GM19372 (cell line): Measurements from ENCODE around the gene ESPNL.
A peak's percentile ranks its signal among the peaks of the same experiment; 100 is the strongest.

ENCODE experiments used
- ATAC-seq: cut with Tn5 transposase; IDR thresholded peaks from one replicate; pipeline ENCODE4 v1.9.1; 2021; ENCODE audit warnings: mild to moderate bottlenecking, low read depth, moderate library complexity; ENCODE audit not compliant: unreplicated experiment

Gene ESPNL

DNA sequence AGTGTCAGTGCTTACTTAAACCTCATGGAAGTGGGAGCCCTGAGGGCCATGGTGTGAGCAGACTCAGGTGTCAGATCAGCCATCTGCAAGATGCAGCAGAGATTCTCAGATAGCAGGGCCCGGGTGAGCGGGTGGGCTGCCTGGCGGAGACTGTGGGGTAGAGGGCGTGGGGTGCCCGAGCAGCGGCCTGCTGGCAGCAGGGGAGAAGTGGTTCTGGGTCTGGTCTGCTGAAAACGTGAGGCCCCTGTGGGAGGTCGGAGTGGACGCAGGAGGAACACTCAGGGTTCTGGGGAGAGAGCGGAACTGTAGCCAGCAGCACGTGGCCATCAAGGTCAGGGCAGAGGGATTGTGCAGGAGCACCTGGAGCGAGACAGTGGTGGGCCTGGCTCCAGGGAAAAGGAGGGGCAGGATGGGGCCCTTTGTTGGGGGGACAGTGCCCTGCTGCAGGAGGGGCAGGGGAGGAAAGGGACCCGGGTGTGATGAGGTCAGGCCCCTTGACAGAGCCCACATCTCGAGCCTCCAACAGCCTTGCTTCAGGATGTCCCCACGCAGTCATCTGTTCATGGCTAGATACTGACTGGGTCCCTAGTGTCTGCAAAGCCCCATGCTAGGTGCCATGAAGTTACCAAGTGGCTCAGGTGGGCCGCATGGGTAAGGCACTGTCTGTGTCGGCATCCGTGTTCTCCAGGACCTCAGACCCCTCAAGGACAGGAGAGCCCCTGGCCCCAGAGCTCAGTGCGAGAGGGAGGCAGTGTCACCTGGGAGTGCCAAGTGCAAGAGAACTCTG lies 2.7 kb upstream of the ESPNL start:
- ATAC-seq: no peak

GRCh38 chr2:238097988-238098871 lies 1.9 kb upstream of the ESPNL start:
- peak; percentile 66 for ATAC-seq

DNA sequence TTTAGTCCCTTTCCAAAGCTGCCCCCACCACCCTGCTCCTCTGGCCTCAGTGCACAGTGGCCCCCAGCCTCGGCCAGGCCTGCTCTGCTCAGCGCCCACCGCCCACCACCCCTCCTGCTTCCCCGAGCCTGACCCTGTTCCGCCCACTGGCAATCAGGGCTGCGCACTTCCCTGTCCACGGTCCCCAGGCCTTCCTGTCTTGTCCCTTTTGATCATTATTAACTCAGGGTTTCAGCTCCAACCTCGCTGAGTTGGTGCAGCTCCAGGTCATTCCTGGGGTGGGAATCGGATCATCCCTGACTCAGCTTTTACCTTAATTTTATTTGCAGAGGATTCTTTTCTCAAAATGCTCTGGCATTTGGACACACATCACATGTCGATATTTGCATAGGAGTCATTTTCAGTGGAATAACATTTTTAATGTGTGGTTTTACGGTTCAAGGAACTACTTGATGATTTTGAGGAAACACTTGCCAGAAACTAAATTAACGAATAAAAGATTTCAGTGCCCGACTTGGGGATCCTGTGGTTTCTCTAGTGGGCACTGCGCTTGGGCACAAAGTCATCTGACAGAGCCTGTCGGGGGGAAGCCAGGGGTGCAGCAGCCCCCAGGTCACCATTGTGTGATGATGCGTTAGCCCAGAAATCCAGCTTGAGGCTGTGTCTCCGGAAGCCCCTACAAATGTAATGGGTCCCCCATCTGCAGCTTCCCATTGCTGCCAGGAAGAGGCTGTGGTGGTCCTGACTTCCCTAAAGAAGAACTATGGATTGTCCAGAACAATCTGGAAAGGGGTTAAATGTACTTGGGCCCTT lies 1.0 kb upstream of the ESPNL start:
- ATAC-seq: peak; percentile 21

DNA sequence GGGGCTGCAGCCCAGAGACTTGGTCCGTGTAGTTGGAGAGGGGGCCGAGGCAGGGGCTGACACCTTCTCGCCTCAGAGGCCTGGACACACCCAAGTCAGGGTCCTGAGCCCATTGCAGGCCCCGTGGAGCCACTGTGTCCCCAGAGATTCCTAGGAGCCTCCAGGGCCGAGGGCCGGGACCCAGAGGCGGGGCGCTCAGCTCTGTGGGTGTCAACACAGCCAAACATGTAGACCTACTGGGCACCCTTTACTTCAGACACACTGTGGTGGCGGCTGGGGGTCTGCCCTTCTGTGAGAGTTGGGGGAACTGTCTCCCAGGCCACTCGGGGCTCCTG lies 459 bp upstream of the ESPNL start:
- no peak for ATAC-seq

DNA sequence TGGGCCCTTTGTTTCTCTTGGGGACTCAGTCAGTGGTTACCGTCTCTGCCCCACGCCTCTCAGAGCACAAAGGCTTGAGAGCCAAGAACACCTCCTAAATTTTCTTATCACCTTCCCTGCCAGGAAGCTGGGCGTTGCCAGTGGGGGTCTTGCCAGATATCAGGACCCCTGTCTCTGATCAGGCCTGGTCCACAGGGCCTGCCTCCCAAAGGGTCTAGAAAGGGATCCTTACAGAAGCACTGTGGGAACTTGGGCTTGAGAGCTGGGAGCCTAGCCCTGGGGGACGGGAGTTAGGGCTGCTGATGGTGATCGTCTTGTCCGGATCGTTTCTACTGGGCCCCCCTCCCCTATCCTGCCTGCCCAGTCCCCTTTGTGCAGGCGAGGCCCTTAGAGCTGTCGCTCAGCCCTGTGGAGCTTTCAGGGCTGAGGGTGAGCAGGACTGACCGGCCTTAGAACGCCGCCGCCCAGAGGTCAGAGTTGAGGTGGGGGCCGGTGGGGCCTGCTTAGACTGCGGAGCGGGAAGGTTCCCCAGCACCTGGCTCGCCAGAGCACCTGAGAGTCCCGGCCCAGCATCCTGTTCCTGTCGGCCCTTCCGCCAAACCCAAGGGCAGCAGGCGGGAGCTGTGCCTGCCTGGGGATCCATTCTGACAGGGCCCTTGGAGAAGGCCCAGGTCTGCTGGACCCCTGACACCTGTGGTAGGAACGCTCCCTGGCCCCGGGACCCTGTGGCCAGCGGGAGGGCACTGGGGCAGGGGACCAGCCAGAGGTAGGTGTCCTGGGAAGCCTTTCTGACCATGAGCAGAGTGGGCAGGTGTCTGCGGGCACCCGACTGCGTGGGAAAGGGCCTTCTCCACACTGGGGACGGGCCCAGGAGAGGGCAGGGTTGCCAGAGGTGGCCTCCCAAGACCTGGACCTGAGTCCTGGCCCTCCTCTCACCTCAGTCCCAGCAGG lies 956 bp downstream of the ESPNL start:
- ATAC-seq: no peak

GRCh38 chr2:238101891-238102841 lies 2.0 kb downstream of the ESPNL start:
- ATAC-seq: no peak

- ATAC-seq: no peak
These were observed 2.7 kb downstream of the ESPNL start for GRCh38 chr2:238102865-238103264.

DNA sequence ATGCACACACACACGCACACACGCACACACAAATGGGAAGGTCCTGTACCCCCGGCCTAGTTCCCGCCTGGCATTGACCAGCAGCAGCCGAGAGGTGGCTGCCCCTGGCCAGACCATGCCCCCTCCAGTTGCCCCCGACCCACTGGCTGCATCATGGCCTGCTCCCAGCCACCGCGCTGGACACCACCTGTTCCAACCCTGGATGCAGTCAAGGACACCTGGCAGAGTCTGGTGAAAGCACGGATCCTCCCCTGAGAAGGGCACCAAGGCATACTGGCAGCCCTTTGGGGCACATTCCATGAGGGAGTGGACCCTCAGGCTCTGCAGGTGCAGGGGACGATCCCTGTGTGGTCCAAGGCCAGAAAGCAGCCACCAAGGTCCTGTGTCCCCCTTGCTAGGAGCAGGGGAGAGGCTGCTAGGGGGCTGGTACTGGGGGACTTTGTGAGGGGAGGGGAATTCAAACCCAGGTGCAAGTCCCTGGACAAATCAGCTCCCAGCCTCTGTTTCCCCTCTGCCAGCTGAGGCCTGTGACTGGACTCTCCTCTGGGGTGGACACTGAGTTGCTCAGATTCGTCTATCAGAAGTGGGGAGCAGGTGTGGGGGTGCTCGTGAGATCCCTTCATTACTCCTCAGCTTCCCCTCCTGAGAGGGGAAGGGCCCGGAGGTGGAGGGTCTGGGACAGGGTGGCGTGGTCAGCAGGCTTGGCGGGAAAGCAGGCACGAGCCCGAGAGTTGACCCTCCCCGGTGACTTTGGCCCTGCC lies 3.5 kb downstream of the ESPNL start:
- ATAC-seq: no peak

GRCh38 chr2:238104226-238104690 lies 4.1 kb downstream of the ESPNL start:
- ATAC-seq: no peak

GRCh38 chr2:238104691-238105371 lies 4.7 kb downstream of the ESPNL start:
- ATAC-seq: no peak

DNA sequence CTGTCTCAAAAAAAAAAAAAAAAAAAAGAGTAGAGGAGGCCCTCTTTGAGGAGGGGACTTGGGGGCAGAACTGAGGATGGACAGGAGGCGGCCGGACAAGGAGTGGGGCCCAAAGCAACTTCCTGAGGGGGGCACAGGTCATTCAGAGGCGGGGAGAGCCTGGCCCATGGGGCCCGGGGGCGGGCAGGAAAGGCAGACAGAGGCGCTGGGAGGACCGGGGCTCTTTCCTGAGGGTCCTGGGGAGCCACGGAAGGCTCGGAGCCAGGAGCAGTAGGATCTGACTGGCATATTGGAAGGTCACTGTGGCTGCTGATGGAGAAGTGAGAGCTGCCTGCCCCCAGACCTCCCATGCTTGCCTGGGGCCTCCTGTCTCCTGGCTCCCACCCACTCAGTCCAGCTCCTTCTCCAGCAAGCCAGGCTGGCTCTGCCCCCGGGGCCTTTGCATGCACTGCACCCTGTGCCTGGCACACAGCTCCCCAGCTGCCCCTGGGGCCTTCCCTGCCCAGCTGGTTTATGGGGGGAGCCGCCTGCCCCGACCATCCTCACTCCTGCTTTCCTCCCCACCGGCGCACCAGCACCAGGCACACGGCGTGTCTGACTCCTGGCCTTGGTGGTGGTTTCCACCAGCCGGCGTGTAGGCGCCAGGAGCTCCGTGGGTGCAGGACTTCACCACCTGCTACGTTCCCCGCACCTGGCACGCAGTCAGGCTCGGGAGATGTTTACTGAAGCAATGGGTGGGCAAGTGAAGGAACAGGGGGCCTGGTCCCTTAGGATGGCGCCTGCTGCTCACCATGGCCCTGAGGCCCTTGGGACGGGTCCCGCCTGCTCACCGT lies 5.6 kb downstream of the ESPNL start:
- no peak for ATAC-seq

DNA sequence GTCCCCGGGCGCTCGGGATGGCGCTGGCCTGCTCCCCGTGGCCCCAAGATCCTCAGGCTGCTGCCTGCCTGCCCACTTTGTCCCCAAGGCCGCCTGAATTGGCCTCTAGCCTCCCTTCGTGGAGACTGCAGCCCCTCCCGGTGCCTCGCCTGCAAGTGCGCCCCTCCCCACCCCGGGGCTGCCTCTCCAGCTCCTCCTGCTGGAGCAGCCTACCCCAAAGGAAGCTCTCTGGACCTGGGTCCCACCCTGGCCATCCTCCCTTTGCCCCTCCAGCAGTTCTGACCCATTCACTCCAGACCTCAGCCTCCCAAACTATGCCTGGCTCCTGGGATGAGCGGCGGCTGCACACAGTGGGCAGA lies 6.2 kb downstream of the ESPNL start:
- no peak for ATAC-seq

- peak; percentile 28 for ATAC-seq
These were observed 6.8 kb downstream of the ESPNL start for GRCh38 chr2:238106698-238107524.

- ATAC-seq: peak; percentile 63
These were observed 7.6 kb downstream of the ESPNL start for GRCh38 chr2:238107525-238108422.
